ENCODE data around the gene TDO2. TPM values are rescaled to one million over a fixed set of nuclear protein-coding genes. Genes with fewer than 3 reads are reported as not detected.

TDO2 gene
- total and polyA plus RNA-seq, 2 of the 4 experiments (the other 2 are of a cell fraction) = 0.09 to 0.18 TPM

DNA sequence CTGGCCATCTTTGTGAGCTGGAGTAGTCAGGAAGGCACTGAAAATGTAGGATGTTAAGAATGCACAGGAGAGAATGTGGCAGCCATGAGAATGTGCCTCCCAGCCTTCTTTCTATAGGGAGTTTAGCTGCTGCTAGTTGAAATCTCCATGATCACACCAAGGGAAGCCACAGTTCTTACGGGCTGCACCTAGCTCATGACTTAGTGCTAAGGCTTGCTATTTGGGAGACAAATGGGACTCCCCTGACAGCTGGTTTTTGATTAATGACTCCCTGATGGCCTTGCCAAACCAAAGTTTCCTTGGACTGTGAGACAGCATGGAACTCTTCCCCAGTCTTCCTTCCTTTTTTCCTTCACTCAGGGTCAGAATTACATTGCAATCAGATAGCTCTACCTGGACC lies 41.0 kb downstream of the TDO2 start:
- in situ Hi-C loops (cut with MboI; ENCODE audit: low sequenced_read_pairs) = no loop called here
- no peak overlapping the region; a peak in 1 of 4 replicates for H4K8ac ChIP-seq (ENCODE audit: low read depth in 2 of 2, low read length in 2 of 2)
- H3K9me3 ChIP-seq (ENCODE audit: control insufficient read depth, insufficient read depth, low read length) = no peaks in the 10 kb centered on the region
- 0 out of 2 replicates have a peak overlapping the region, but pooled peaks have one; percentile 52 for H3K18ac ChIP-seq (ENCODE audit: low read depth, low read length)
- ATAC-seq (ENCODE audit: low read depth) (peak; percentile 59), DNase-seq (peak; percentile 40)
- no peak overlapping the region for H2BK120ac ChIP-seq (ENCODE audit: low read depth, low read length)
- H2AFZ ChIP-seq (replicated peaks; ENCODE audit: low read length, poor library complexity) = no peak overlapping the region
- no peak overlapping the region for H3K4me2 ChIP-seq (ENCODE audit: low read depth, low read length)
- no peak overlapping the region for H3K14ac ChIP-seq (replicated peaks; ENCODE audit: low read depth, low read length)
- no CpG with 5 or more reads among the region's 1 CpG for WGBS, 2 experiments (ENCODE audit: extremely low coverage in 2 of 2, insufficient read length in 1 of 2)
- H3K9me1 ChIP-seq (ENCODE audit: insufficient read depth, low read length) = no peaks in the 10 kb centered on the region
- intact Hi-C loops (cut with micrococcal nuclease) = no loop called here
- no peak for TF ChIP-seq MAFK (IDR thresholded peaks at IDR 0.05; ENCODE audit: low read depth, low read length)
- BruUV-seq (replicated peaks) = no TSS peak
- peaks cover 6% of the 10 kb centered on the region; the same call in 1 of the 2 replicates for H3K4me1 ChIP-seq (ENCODE audit: control insufficient read depth, insufficient read depth, low read length)
- H3K23ac ChIP-seq (ENCODE audit: low read depth, low read length) = no peak overlapping the region
- no peak overlapping the region for H2AK9ac ChIP-seq (replicated peaks; ENCODE audit: low read depth, low read length, poor library complexity)
- H4K91ac ChIP-seq (ENCODE audit: insufficient read depth, low read depth, low read length) = no peak overlapping the region
- ChIA-PET POLR2A (ENCODE audit: unreplicated experiment) (no interaction called here), CTCF (interaction anchor here (1.2 kb wide), 1 partner anchor 9 kb away, joined by 6 read pairs; the partner anchor contains the start of gene CTSO)
- no peaks in the 10 kb centered on the region; the same call in 1 of the 2 replicates for H3K36me3 ChIP-seq (ENCODE audit: control insufficient read depth, insufficient read depth, low read length)
- dilution Hi-C loops (cut with HindIII; ENCODE audit: low sequenced_read_pairs, unreplicated experiment) = no loop called here
- no peak overlapping the region for H2BK5ac ChIP-seq (ENCODE audit: low read depth, low read length, poor library complexity, severe bottlenecking)
- H3K4me3 ChIP-seq (ENCODE audit: insufficient read depth, low read depth, low read length) = no peak overlapping the region
- H4K5ac ChIP-seq (ENCODE audit: low read depth, low read length) = no peak overlapping the region
- H3K27me3 ChIP-seq (ENCODE audit: control insufficient read depth, insufficient read depth, low read length) = no peaks in the 10 kb centered on the region
- no peak overlapping the region for H3K9ac ChIP-seq (ENCODE audit: low read depth, low read length)
- no peak overlapping the region for H3K56ac ChIP-seq (ENCODE audit: extremely low read depth, insufficient read depth, low read length)
- no peaks in the 10 kb centered on the region for H4K20me1 ChIP-seq (ENCODE audit: insufficient read depth, low read length)
- H2BK15ac ChIP-seq (ENCODE audit: low read depth, low read length) = no peak overlapping the region
- no peak overlapping the region for H3K4ac ChIP-seq (ENCODE audit: low read depth, low read length)
- H2BK20ac ChIP-seq (ENCODE audit: low read depth, low read length) = no peak overlapping the region; the same call in 1 of the 2 replicates
- no peak overlapping the region for H2AK5ac ChIP-seq (ENCODE audit: low read depth, low read length)
- no peaks in the 10 kb centered on the region for H3K79me1 ChIP-seq (ENCODE audit: low read depth in 1 of 2, low read length in 2 of 2)
- no peak overlapping the region for H3K27ac ChIP-seq (ENCODE audit: insufficient read depth, low read length)

Data from IMR-90 (cell line).